T-helper 2 cell (primary cell): Measurements from ENCODE around the gene IP6K3.

Experiments
- DNase-seq, 5 experiments: peaks; one replicate each; pipeline versions ENCODE4 v3.0.0 to v3.0.0-alpha.2; 2012 to 2022

IP6K3 gene

GRCh38 chr6:33720998-33721397 is 25.7 kb downstream of the IP6K3 start:
- DNase-seq, result no peak

- DNase-seq, result no peak
Observed at GRCh38 chr6:33719326-33719987, 27.2 kb downstream of the IP6K3 start.

- DNase-seq, result no peak
Observed at GRCh38 chr6:33718713-33719112, 28.0 kb downstream of the IP6K3 start.

GRCh38 chr6:33717934-33718455 is 28.7 kb downstream of the IP6K3 start:
- DNase-seq, result no peak

GRCh38 chr6:33716890-33717632 is 29.6 kb downstream of the IP6K3 start:
- no peak for DNase-seq

- no peak for DNase-seq
Observed at GRCh38 chr6:33716379-33716778, 30.3 kb downstream of the IP6K3 start.

GRCh38 chr6:33714385-33715040 is 32.2 kb downstream of the IP6K3 start:
- DNase-seq, result no peak

GRCh38 chr6:33713786-33714185 is 32.9 kb downstream of the IP6K3 start:
- no peak for DNase-seq

GRCh38 chr6:33712914-33713313 is 33.8 kb downstream of the IP6K3 start:
- DNase-seq, result no peak

- DNase-seq, result peak; percentile 92 to 98 (median 96)
Observed at GRCh38 chr6:33711140-33712129, 35.3 kb downstream of the IP6K3 start, which contains the start of gene UQCC2. UQCC2 (minus strand) TSS chr6:33711700; CDS start chr6:33711686, 14 bp downstream.

- DNase-seq, result peak in 1 of 5 experiments; percentile 52
Observed at GRCh38 chr6:33710296-33711121, 36.2 kb downstream of the IP6K3 start.

- no peak for DNase-seq
Observed at GRCh38 chr6:33709605-33710295, 37.0 kb downstream of the IP6K3 start.

GRCh38 chr6:33708516-33709204 is 38.0 kb downstream of the IP6K3 start:
- no peak for DNase-seq

GRCh38 chr6:33707771-33708170 is 38.9 kb downstream of the IP6K3 start:
- no peak for DNase-seq

- DNase-seq, result no peak
Observed at GRCh38 chr6:33705955-33706725, 40.6 kb downstream of the IP6K3 start.

- DNase-seq, result no peak
Observed at GRCh38 chr6:33705268-33705885, 41.3 kb downstream of the IP6K3 start.

GRCh38 chr6:33704215-33705066 is 42.3 kb downstream of the IP6K3 start:
- DNase-seq, result no peak
